HT-29 (cell line): Measurements from ENCODE around the gene ELK1. TPM values are rescaled to one million over a fixed set of nuclear protein-coding genes. Genes with fewer than 3 reads are reported as not detected.
"Not testable (repeated sequence)": the region's sequence is repeated elsewhere in the genome, so short reads cannot be mapped to it uniquely, and the experiment has no call there.

Experiments used
- DNase-seq: peaks from one replicate; pipeline ENCODE4 v3.0.0-alpha.2; 2015; ENCODE audit warnings: low spot score
- total RNA-seq: library from RNA; depleted of rRNA; stranded (reverse); fragments of >200 nt; shearing (Covaris generic); gene quantifications from 2 replicates; pipeline ENCODE4 v1.2.3, GENCODE V29; 2014; rRNA removed

ELK1 gene, protein sequence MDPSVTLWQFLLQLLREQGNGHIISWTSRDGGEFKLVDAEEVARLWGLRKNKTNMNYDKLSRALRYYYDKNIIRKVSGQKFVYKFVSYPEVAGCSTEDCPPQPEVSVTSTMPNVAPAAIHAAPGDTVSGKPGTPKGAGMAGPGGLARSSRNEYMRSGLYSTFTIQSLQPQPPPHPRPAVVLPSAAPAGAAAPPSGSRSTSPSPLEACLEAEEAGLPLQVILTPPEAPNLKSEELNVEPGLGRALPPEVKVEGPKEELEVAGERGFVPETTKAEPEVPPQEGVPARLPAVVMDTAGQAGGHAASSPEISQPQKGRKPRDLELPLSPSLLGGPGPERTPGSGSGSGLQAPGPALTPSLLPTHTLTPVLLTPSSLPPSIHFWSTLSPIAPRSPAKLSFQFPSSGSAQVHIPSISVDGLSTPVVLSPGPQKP
- 53.4 and 55.5 TPM in 2 replicates for total RNA-seq

DNA sequence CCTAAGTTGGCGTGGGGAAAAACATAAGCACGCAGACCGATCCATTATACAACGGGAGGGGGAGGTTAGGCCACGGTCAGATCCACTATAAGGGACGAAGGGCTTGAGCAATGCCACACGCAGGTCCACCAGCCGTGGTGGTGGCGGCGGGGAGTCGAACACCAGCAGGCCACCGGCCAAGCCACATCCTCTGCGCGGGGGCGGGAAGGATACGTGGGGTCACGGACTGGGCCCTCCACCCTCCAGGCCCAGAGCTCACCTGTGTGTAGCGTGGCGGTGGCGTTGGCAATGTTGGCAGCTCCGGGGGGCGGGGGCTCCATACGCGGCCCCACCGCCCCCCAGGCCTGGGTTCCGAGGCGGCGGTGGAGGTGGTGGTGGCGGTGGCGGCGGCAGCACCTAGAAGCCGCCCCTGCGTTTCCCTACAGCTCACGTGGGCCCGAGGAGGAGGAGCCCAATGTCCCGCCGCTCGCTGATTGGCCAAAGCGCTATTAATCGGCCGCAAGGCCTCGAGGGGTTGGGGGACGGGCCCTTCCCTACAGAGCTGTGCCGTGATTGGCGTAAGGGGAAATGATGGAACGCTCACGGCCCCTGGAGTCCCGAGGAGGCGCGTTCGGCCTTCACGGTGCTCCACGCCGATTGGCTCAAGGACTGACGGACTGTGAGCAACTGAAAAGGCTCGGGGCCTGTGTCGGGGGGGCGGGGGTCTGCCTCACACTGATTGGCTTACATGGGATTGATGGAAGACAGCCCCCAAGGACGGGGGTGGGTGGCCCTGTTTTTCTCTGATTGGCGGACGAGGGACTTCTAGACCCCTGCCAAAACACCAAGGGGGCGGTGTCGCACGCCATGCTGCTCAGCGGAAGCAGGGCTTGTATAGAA is at the start of gene ELK1:
Gene ELK1, minus strand, starts transcription at position 400 of the 879 bp plus-strand sequence. CDS start 9,122 bp downstream, outside the sequence.
- peak; percentile 94 for DNase-seq

DNA sequence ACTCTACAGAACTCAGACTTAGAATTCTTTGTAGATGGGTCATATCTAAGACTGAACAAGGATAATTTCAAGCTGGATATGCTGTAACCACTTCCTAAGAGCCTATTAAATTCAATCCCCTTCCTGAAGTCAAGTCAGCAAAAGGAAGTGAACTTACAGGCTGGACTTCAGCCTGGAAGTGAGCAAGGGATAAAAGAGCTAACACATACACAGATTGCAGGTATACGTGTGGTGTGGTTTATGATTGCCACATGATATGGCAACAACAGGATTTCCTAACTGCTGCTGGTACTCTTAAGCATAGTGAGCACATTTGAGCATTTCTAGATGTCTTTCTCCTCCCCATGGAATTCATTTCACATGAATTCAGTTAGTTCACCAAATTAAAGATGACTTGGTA is 46.8 kb upstream of the ELK1 start:
- DNase-seq, result no peak

DNA sequence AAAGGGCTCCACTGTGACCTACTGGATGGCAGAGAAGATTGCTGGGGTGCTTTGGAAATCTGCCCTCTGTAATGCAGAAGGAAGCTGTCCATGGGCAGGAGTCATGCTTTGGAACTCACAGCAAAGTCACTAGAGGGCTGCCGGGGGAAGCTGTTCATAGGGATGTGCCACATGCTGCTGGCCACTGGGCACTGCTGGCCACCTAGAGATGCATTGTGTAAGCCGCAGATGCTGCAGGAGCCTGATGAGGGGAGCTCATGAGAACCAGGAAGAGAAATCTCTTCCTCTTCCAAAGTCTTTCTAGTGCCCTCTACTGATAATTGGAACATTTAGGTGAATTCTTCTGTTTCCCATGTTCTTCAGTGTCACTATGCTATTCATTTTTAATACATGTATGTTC is 39.8 kb upstream of the ELK1 start:
- peak; percentile 29 for DNase-seq

DNA sequence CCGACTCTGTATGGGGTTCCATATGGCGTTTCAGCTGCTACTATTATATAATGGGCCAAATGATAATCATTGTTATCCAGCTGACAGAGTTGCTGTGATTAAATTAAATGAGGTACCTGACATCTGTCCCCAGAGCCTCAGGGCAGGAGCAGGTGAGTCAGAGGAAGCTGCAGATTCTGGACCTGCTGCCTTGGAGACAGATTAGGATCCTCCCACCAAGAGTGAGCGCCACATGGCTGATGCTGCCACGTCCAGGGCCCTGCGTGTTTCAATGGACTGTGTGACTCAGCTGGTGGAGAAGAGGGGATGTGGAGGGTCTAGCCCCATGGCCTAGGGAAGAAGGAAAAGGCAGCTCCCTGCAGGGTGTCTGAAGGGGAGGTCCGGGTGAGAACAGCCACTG is 36.9 kb upstream of the ELK1 start:
- no peak for DNase-seq

DNA sequence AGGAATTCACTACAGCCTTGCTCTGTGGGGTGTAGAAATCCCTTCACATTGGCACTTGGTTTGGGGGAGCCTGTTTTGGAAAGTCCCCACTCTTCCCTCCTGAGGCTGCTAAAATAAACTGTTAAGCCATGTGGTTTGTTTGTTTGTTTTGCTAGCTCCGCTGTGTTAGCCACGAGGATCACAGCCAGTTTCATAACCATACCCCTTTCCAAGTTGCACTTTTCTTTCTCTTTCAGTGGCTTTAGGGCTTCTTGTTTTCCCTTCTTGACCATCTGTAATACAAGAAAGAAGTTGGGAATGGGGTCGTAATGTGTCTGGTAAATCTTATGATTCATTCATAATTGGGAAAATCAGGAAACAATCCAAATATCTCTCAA is 33.5 kb upstream of the ELK1 start:
- DNase-seq, result no peak

DNA sequence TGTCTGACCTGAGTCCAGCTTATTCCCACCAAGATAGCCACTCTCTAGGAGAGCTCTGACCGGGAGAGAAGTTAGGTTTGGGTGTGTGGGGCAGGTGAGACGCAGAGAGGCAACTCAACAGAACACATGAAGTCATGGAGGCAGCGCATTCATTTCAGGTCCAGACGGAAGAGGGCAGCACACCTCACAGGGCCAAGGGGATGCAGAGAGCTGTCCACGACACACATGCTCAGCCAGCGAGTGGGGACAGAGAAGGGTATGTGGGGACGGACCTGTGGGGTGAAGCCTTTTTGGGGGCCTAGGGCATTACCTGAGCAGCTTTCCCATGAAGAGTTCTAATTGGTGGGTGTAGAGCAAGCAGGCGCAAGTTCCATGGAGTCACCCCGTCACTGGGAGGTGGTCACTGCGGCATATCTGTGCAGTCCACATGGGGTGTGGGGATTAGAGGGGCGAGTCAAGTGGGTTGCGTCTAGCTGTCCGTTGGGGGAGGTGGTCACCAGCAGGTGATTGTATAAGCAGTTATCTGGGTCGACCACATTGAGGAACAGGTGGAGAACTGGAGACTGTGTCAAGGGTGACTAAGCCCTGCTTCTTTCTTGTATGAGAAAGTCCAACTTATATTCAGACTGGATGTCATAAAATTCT is 32.9 kb upstream of the ELK1 start:
- no peak for DNase-seq

DNA sequence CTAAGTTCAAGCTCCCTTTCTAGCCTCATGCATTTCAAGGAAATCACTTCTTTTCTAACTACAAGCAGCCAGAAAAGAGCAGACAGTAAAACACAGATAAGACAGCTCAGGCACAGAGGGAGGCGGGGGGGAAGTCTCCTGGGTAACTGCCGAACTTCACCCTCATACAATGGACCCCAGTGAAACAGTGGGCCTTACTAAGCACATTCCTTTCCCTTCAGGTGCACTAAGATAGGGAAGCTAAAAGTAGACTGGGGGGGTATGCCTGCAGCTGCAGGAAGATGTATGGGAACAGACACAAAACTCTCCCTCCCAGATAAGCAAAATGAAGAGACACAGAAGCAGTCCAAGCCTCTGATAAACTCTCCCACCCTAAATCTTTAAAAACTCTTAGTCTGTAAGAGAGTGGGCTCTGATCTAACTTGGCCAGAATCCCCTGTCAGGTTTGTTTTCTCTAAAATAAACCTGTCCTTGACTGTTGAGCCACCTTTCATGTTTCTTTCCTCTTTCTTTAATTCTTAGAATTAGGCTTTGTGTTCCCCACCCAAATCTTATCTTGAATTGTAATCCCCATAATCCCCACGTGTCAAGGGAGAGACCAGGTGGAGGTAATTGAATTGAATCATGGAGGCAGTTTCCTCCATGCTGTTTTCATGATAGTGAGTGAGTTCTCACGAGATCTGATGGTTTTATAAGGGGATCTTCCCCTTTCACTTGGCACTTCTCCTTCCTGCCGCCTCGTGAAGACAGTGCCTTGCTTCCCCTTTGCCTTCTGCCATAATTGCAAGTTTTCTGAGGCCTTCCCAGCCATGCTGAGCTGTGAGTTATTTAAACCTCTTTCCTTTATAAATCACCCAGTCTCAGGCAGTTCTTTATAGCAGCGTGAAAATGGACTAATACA is 25.8 kb upstream of the ELK1 start:
- DNase-seq, result not testable (repeated sequence)

DNA sequence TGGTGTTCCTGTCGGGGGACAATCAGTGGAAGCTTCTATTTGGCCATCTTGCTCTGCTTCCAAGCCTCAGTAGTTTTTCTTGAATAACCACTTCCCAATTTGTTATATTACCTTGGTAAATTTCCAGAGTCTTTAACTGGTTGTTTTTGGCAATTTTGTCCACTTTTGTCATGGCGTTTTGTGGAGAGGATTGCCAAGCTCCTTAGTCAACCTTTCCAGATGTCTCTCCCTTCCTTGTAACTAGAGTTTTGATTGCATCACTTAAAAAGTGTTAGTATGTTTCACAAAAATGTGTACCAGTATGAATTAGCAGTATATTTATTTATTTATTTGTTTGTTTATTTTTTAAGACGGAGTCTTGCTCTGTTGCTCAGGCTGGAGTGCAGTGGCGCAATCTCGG is 24.4 kb upstream of the ELK1 start:
- no peak for DNase-seq

DNA sequence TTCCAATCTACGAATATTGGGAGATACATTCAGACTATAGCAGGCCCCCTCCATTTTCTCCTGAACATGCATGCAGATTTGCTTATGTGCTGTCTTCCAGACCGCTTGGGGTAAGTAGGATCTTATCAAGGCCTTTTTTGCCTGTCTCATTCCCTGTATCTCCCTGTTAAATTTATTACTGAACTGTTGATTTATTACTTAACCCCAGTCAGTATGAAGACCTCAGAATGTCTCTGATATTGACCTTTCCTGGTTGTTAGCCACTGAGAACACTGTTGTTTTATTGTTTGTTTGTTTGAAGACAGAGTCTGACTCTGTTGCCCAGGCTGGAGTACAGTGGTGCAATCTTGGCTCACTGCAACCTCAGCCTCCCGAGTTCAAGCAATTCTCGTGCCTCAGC is 15.4 kb upstream of the ELK1 start:
- DNase-seq, result not testable (repeated sequence)

DNA sequence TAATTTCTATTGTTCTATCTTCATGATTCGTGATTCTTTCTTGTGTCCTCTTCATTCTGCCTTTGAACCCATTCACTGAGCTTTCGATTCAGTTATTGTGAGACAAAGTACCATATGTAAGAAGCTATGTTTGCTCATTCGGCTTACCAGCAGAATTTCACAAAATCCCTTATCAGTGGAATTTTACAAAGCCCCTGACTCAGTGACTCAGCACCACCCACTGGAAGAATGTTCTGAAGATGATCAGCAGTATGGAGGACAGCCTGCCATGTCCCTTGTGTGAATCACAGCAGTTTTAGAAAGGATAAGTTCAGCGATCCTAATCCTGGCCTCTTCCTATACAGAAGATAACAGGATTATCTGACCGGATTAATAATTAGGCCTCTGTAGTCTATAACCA is 14.4 kb upstream of the ELK1 start:
- DNase-seq, result no peak

DNA sequence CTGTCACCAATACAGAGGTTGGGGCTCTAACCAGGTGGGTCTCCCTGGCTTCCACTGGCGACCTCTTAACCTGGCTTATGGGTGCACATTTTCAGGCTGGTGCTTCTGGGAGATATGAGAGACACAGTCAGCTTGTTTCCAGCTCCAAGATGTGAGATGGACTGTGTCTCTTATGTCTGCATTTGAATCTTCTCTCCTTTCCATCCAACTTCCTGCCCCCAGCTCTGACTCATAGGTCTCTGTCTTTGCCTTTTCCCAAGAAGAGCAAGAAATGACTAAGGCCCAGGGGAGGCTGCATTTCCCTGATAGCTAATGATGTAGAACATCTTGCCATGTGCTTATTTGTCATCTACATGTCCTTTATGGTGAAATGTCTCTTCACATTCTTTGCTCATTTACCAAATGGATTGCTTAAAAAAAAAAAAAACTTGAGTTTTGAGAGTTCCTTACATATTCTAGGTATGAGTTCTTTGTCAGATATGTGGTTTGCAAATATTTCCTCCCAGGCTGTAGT is 11.8 kb upstream of the ELK1 start:
- no peak for DNase-seq

DNA sequence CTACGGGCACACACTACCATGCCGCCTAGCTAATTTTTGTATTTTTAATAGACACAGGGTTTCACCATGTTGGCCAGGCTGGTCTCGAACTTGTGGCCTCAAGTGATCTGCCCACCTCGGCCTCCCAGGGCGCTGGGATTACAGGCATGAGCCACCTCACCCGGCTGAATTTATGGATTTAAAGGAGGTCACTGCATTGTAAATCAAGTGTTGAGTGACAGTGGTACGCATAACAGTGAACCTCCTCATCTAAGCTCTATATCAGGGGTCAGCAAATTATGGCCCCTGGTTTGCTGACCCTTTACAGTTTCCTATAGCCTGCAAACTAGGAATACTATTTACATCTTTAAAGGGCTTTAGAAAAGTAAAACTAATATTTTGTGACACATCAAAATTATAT is 11.2 kb upstream of the ELK1 start:
- no peak for DNase-seq

DNA sequence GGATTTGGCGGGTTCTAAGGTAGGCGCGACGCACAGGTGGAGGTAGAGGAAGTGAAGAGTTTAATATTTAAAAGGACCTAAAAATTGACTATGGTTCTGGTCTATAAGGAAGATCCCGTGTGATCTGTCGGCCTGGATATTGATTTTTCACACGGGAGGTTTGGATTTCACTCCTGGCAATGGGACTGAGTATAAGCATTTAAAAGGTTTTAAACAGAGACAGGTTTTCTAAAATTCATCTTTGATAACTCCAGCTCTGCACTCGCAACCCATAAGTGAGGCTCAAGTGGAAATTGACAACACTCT is 9.0 kb upstream of the ELK1 start:
- no peak for DNase-seq

DNA sequence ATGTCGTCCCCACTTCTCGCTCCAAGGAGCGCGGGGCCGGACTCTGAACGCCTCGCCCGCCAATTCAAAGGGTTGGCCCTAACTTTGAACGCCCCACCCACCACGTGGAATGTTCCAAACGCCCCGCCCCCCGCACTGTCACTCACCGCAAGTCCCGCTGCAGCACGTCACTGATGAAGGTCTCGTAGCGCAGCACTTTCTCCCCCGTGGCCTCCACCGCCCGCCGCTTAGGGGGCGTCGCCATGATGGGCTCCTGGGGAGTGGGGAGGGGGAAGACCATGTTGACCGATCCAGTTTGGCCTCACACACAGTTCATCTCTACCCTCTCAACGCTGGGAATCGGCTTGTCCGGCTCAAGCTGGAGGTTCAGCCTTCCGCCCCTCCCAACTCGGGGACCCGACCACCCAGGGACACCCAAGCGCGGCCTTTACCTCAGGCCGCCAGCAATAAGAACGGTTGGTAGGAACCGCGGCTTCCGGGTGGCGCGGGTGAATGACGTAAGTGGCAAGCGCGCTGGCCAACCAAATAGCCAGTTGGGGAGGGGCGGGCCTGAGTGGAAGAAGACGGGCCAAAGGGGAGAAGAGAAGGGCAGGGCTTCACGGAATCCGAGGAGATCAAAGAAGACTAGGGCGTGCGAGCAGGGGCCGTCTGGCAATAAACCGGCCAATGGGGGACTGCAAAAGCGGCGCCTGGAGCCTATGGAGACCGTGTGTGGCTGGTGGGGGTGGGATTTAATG is 8.5 kb upstream of the ELK1 start, which contains the start of gene UXT:
Gene UXT, minus strand, starts transcription at position 497 of the 737 bp plus-strand sequence. Its CDS starts 253 bp downstream, at position 244.
- peak; percentile 91 for DNase-seq

DNA sequence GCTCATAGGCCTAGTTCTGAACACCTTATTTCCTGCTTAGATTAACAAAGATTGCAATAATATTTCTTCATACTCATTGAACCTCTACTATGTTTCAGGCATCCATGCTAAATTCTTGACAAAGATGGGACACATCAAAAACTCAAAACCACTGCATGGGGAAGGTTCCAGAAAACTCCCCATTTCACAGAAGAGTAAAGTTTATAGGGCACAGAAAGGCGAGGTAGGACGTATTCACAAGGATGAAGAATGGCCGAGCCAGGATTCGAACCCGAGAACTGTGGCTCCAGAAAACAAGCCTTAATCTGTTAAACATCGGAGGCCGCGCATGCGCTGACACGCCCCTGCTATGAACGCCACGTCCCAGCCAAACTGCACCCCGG is 7.9 kb upstream of the ELK1 start:
- DNase-seq, result no peak

DNA sequence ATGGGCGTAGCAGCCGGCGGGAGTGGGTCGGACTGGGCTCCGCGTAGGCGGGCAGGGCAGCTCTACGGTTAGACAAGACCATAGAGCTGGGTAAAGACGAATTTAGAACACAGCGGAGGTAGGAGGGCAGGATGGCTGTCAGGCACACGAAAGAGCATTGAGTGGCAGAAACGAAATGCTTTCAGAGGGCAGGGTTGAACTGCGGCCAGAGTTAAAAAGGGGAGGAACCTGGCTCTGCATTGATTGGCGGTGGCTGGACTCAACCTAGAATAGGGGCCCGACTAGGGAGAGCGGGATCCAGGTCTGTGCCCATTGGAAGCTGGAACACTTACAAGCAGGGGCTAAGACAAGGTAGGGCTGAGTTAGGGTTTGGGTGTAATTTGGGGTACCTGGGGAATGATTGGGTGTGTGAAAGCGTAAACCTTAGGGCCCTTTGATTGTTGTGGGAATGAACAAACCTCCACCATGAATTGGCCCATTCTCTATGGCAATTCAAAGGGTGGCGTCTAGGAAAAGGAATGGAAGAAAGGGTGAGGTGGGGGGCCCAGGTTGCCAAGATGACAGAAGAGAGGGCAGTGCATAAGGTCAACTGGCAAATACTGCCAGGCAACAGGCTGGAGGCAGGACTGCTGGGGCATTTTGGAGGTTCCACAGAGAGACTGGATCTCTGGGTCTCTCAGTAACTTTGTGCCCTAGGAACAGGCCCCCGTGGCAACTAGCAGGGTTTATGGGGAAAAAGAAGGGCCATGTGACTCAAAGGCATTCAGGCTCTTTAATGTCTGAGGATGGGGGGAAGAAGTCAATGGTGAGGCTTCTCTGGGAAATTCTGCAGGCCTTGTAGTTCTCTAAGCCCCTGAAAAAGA is 911 bp upstream of the ELK1 start:
- no peak for DNase-seq

DNA sequence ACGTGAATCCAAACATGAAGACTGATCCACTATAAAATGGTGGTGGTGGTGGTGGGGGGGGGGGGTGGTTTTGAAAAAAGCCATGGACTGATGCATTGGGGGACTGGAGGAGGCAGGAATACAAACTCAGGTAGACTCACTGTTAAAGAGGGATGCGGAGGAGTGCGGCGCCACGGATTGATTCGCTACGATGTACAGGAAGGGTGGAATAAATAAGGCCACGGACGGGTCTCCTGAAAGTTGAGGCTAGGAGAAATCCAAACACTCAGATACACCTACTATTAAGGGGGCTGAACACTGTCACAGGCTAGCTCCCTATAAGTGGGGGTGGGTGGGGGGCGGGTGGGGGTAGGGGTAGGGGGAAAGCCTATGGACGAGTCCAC is 591 bp downstream of the ELK1 start:
- peak; percentile 10 for DNase-seq

DNA sequence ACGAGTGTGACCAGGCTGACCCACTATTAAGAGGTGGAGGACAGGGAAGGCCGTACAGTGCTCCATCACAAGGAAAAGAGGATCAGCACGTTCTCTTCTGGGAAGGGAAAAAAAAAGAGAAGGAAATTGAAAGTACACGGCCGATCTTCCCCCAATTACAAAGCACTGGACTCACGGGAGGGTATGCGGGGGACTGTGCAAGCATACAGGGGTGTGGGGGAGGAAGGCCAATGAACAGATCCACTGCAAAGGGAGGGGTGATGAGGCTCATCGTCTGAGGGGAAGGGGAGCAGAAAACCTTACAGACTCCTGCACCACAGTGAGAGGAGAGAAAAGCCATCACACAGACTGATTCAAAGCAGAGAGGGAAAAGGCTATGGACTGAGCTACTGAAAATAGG is 1.1 kb downstream of the ELK1 start:
- no peak for DNase-seq

DNA sequence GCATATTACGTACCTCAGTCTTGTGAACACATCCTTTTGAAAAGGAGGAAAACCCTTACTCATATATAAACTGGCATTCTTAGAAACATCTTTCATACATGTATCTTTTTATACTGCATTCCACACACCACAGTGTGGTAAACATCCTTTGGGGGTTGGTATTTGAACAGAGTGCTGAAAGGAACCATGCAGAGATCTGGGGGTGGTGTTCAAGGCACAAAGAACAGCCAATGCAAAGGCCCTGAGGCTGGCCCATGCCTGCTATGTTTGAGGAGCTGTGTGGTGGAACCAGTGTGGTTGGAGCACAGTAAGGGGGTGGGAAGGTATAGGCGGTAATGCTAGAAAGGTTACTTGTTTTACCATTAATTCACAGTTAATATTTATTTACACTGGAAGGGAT is 2.0 kb downstream of the ELK1 start:
- no peak for DNase-seq
